ENCODE results near the gene ASTE1.

ASTE1 gene

DNA sequence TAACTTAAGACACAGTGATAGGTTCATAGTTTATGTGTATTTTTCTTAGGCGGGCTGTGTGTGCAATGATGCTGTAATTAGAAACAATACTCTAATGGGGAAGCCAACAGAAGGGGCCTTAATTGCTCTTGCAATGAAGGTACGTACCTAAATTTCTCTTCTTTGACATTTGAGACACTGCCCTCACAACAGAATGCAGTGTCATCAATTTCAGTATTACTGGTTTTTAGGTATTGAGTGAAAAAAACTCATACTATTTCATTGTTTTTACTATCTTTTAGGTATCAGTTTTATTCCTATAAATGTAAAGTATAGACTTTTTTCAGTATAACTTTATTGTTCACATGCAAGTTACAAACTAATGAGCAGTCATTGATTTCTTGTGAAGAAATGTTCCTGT, 59.3 kb downstream of the ASTE1 start:
- no peak for TF ChIP-seq CTCF (conservative IDR thresholded peaks at IDR 0.05; ENCODE audit: control insufficient read depth, insufficient read depth, low read depth, low read length)
- no peak overlapping the region for H3K4me3 ChIP-seq (ENCODE audit: control insufficient read depth, low read depth, low read length)
- DNase-seq (ENCODE audit: low read depth): no peak

GRCh38 chr3:130963878-130964277, 62.7 kb downstream of the ASTE1 start:
- no peak for TF ChIP-seq CTCF (conservative IDR thresholded peaks at IDR 0.05; ENCODE audit: control insufficient read depth, insufficient read depth, low read depth, low read length)
- DNase-seq (ENCODE audit: low read depth): peak; percentile 92
- no peak overlapping the region for H3K4me3 ChIP-seq (ENCODE audit: control insufficient read depth, low read depth, low read length)

Data from fibroblast of mammary gland (primary cell).